ENCODE measurements around the gene JAK1. TPM values are rescaled to one million over a fixed set of nuclear protein-coding genes. Genes with fewer than 3 reads are reported as not detected.

The JAK1 gene
- total RNA-seq, 1 donor from 2014 or later = 80.7 TPM

GRCh38 chr1:64995316-64995715 is 29.0 kb upstream of the JAK1 start:
- H3K79me2 ChIP-seq (ENCODE audit: insufficient read depth, low read length) = no peaks in the 10 kb centered on the region
- no peaks in the 10 kb centered on the region for H3K4me1 Mint-ChIP-seq (ENCODE audit: low read depth, unreplicated experiment)
- no peaks in the 10 kb centered on the region for H3K9me3 ChIP-seq (ENCODE audit: insufficient read depth, low read depth, low read length)
- H3K4me3 Mint-ChIP-seq (ENCODE audit: unreplicated experiment) = no peak overlapping the region
- no peak overlapping the region for H3K4me2 ChIP-seq (ENCODE audit: low read length)
- no peak overlapping the region for H3K27ac ChIP-seq (ENCODE audit: low read depth, low read length)
- H3K9me3 Mint-ChIP-seq (ENCODE audit: unreplicated experiment) = peaks cover 14% of the 10 kb centered on the region
- H3K27ac Mint-ChIP-seq (ENCODE audit: unreplicated experiment) = no peak overlapping the region
- no peak overlapping the region for H2AFZ ChIP-seq (ENCODE audit: low read depth, low read length)
- peaks cover 2% of the 10 kb centered on the region for H3K36me3 Mint-ChIP-seq (ENCODE audit: low read depth, unreplicated experiment)
- H4K20me1 ChIP-seq (ENCODE audit: insufficient read depth, low read length) = no peaks in the 10 kb centered on the region
- DNase-seq (ENCODE audit: low read depth) (no peak), FAIRE-seq (no peak)
- no peaks in the 10 kb centered on the region for H3K4me1 ChIP-seq (ENCODE audit: insufficient read depth, low read length)
- TF ChIP-seq, protein P1, sequence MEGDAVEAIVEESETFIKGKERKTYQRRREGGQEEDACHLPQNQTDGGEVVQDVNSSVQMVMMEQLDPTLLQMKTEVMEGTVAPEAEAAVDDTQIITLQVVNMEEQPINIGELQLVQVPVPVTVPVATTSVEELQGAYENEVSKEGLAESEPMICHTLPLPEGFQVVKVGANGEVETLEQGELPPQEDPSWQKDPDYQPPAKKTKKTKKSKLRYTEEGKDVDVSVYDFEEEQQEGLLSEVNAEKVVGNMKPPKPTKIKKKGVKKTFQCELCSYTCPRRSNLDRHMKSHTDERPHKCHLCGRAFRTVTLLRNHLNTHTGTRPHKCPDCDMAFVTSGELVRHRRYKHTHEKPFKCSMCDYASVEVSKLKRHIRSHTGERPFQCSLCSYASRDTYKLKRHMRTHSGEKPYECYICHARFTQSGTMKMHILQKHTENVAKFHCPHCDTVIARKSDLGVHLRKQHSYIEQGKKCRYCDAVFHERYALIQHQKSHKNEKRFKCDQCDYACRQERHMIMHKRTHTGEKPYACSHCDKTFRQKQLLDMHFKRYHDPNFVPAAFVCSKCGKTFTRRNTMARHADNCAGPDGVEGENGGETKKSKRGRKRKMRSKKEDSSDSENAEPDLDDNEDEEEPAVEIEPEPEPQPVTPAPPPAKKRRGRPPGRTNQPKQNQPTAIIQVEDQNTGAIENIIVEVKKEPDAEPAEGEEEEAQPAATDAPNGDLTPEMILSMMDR (IDR thresholded peaks at IDR 0.05; ENCODE audit: insufficient read depth, low read depth, low read length) = no peak
- no peak for TF ChIP-seq EZH2 (IDR thresholded peaks at IDR 0.05; ENCODE audit: insufficient read depth, low read length)
- no peak overlapping the region for H3K9ac ChIP-seq (ENCODE audit: low read length)
- H3K27me3 Mint-ChIP-seq (ENCODE audit: low read depth, unreplicated experiment) = no peaks in the 10 kb centered on the region
- H3K36me3 ChIP-seq (ENCODE audit: insufficient read depth, low read length) = no peaks in the 10 kb centered on the region
- H3K27me3 ChIP-seq (ENCODE audit: insufficient read depth, low read length) = no peaks in the 10 kb centered on the region
- H3K4me3 ChIP-seq (ENCODE audit: insufficient read depth, low read depth, low read length) = no peak overlapping the region

- DNase-seq (ENCODE audit: low read depth) = no peak
- Mint-ChIP-seq H3K27me3 (ENCODE audit: low read depth, unreplicated experiment) (peaks cover 10% of the 10 kb centered on the region), H3K36me3 (ENCODE audit: low read depth, unreplicated experiment) (no peaks in the 10 kb centered on the region), H3K27ac (ENCODE audit: unreplicated experiment) (no peak overlapping the region), H3K9me3 (ENCODE audit: unreplicated experiment) (no peaks in the 10 kb centered on the region), H3K4me3 (ENCODE audit: unreplicated experiment) (no peak overlapping the region), H3K4me1 (ENCODE audit: low read depth, unreplicated experiment) (peaks cover 9% of the 10 kb centered on the region)
- Histone ChIP-seq H3K36me3 (ENCODE audit: insufficient read depth, low read length) (no peaks in the 10 kb centered on the region), H4K20me1 (ENCODE audit: insufficient read depth, low read length) (no peaks in the 10 kb centered on the region), H3K27ac (ENCODE audit: low read depth, low read length) (no peak overlapping the region), H3K4me3 (ENCODE audit: insufficient read depth, low read depth, low read length) (no peak overlapping the region), H3K9ac (ENCODE audit: low read length) (no peak overlapping the region), H3K4me2 (ENCODE audit: low read length) (no peak overlapping the region), H3K27me3 (ENCODE audit: insufficient read depth, low read length) (no peaks in the 10 kb centered on the region), H2AFZ (ENCODE audit: low read depth, low read length) (no peak overlapping the region), H3K4me1 (ENCODE audit: insufficient read depth, low read length) (peaks cover 5% of the 10 kb centered on the region), H3K79me2 (ENCODE audit: insufficient read depth, low read length) (no peaks in the 10 kb centered on the region), H3K9me3 (ENCODE audit: insufficient read depth, low read depth, low read length) (no peaks in the 10 kb centered on the region)
- no peak for FAIRE-seq
- TF ChIP-seq, protein P1 (IDR thresholded peaks at IDR 0.05; ENCODE audit: insufficient read depth, low read depth, low read length) = no peak
- no peak for TF ChIP-seq EZH2 (IDR thresholded peaks at IDR 0.05; ENCODE audit: insufficient read depth, low read length)
Measured at GRCh38 chr1:64986903-64987871, 20.8 kb upstream of the JAK1 start.

DNA sequence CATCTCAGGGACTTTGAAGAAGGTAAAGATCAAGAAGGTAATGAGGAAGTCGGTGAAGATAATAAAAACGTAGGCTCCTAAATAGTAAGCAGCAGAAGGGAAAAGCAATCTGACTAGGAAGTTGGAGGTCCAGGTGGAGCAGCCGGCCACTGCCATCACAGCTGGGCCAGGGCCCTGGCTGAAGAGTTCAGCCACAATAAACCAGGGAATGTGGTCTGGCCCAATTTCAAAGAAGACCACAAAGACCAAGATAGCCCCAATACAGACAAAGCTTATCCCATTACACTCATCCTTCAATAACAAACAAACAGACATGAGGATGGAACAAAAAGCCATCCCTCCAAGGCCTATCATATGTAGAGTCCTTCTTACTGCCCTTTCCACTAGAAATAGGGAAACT is 18.4 kb upstream of the JAK1 start:
- peaks cover 2% of the 10 kb centered on the region for H3K36me3 Mint-ChIP-seq (ENCODE audit: low read depth, unreplicated experiment)
- Histone ChIP-seq H3K9ac (ENCODE audit: low read length) (no peak overlapping the region), H3K27me3 (ENCODE audit: insufficient read depth, low read length) (no peaks in the 10 kb centered on the region), H4K20me1 (ENCODE audit: insufficient read depth, low read length) (no peaks in the 10 kb centered on the region), H3K4me1 (ENCODE audit: insufficient read depth, low read length) (peaks cover 5% of the 10 kb centered on the region), H3K36me3 (ENCODE audit: insufficient read depth, low read length) (no peaks in the 10 kb centered on the region), H3K4me2 (ENCODE audit: low read length) (no peak overlapping the region), H3K27ac (ENCODE audit: low read depth, low read length) (no peak overlapping the region), H3K79me2 (ENCODE audit: insufficient read depth, low read length) (no peaks in the 10 kb centered on the region), H3K9me3 (ENCODE audit: insufficient read depth, low read depth, low read length) (no peaks in the 10 kb centered on the region), H3K4me3 (ENCODE audit: insufficient read depth, low read depth, low read length) (no peak overlapping the region), H2AFZ (ENCODE audit: low read depth, low read length) (no peak overlapping the region)
- FAIRE-seq (no peak), DNase-seq (ENCODE audit: low read depth) (no peak)
- peaks cover 4% of the 10 kb centered on the region for H3K9me3 Mint-ChIP-seq (ENCODE audit: unreplicated experiment)
- H3K27me3 Mint-ChIP-seq (ENCODE audit: low read depth, unreplicated experiment) = peaks cover 13% of the 10 kb centered on the region
- H3K4me3 Mint-ChIP-seq (ENCODE audit: unreplicated experiment) = no peak overlapping the region
- no peak for TF ChIP-seq EZH2 (IDR thresholded peaks at IDR 0.05; ENCODE audit: insufficient read depth, low read length)
- TF ChIP-seq, protein P1 (IDR thresholded peaks at IDR 0.05; ENCODE audit: insufficient read depth, low read depth, low read length) = no peak
- H3K4me1 Mint-ChIP-seq (ENCODE audit: low read depth, unreplicated experiment) = peaks cover 14% of the 10 kb centered on the region
- no peak overlapping the region for H3K27ac Mint-ChIP-seq (ENCODE audit: unreplicated experiment)
